IPS DF 4.7 (cell line): ENCODE measurements around the gene NTM.

ENCODE experiments used
- DNase-seq: peaks from one replicate; pipeline ENCODE4 v3.0.0-alpha.2; 2013; ENCODE audit warnings: low spot score; ENCODE audit errors: extremely low read depth

The NTM gene

GRCh38 chr11:131857246-131857645 is 486.8 kb downstream of the NTM start:
- no peak for DNase-seq

- DNase-seq = no peak
Measured at GRCh38 chr11:131858505-131858904, 488.1 kb downstream of the NTM start.

- no peak for DNase-seq
Measured at GRCh38 chr11:131859538-131860210, 489.3 kb downstream of the NTM start.

GRCh38 chr11:131864228-131864627 is 493.8 kb downstream of the NTM start:
- no peak for DNase-seq

- no peak for DNase-seq
Measured at GRCh38 chr11:131865860-131866259, 495.4 kb downstream of the NTM start.

- DNase-seq = no peak
Measured at GRCh38 chr11:131866535-131867400, 496.4 kb downstream of the NTM start.

- DNase-seq = peak; percentile 62
Measured at GRCh38 chr11:131867457-131868257, 497.2 kb downstream of the NTM start.

- DNase-seq = no peak
Measured at GRCh38 chr11:131868629-131869507, 498.5 kb downstream of the NTM start.

GRCh38 chr11:131870305-131870704 is 499.9 kb downstream of the NTM start:
- DNase-seq = no peak

- no peak for DNase-seq
Measured at GRCh38 chr11:131871006-131871405, 500.6 kb downstream of the NTM start.

- no peak for DNase-seq
Measured at GRCh38 chr11:131874070-131874469, 503.7 kb downstream of the NTM start.

GRCh38 chr11:131875611-131876010 is 505.2 kb downstream of the NTM start:
- DNase-seq = no peak

GRCh38 chr11:131877246-131877942 is 507.0 kb downstream of the NTM start:
- no peak for DNase-seq

GRCh38 chr11:131880316-131880715 is 509.9 kb downstream of the NTM start:
- DNase-seq = no peak

GRCh38 chr11:131880976-131881375 is 510.6 kb downstream of the NTM start:
- DNase-seq = no peak

GRCh38 chr11:131883332-131883731 is 512.9 kb downstream of the NTM start:
- no peak for DNase-seq

- DNase-seq = no peak
Measured at GRCh38 chr11:131884461-131885073, 514.2 kb downstream of the NTM start.

- DNase-seq = no peak
Measured at GRCh38 chr11:131885431-131885830, 515.0 kb downstream of the NTM start.

GRCh38 chr11:131886201-131886600 is 515.8 kb downstream of the NTM start:
- no peak for DNase-seq
